GM12878 (cell line): Measurements from ENCODE around the gene TMEM266. TPM values are rescaled to one million over a fixed set of nuclear protein-coding genes. Genes with fewer than 3 reads are reported as not detected.

ENCODE experiments used
- ATAC-seq: fragments of 200-7000 bp; cut with Tn5 transposase; 3 replicates; pipeline ENCODE4 v1.9.1; 2020; ENCODE audit warnings: mild to moderate bottlenecking, moderate library complexity
- BruUV-seq: library from RNA; stranded (reverse); fragments of 400-500 nt; replicated peaks from 2 replicates; lab custom pipeline; 2021; lab: Mats Ljungman, UMichigan
- CTCF ChIA-PET: fragments of 300-600 bp; sonication (Branson Sonifier 250); formaldehyde crosslinking; extraction: SDS; loops from one replicate; lab custom pipeline; 2021; ENCODE audit warnings: inconsistent platforms; lab: Yijun Ruan, JAX
- POLR2A ChIA-PET: fragments of 350-600 bp; formaldehyde crosslinking; extraction: SDS; loops from one replicate; lab custom pipeline; 2021; ENCODE audit warnings: inconsistent platforms; lab: Charles Lee
- RAD21 ChIA-PET: fragments of 300-600 bp; sonication (Branson Sonifier 250); formaldehyde crosslinking; loops from one replicate; lab custom pipeline; 2023; ENCODE audit warnings: antibody characterized with exemption; ENCODE audit not compliant: unreplicated experiment; lab: Charles Lee
- SMC1A ChIA-PET: fragments of 300-600 bp; sonication (Branson Sonifier 250); formaldehyde crosslinking; loops from one replicate; lab custom pipeline; 2023; ENCODE audit not compliant: unreplicated experiment, uncharacterized antibody; lab: Charles Lee
- DNase-seq: peaks from one replicate; pipeline ENCODE4 v3.0.0-alpha.2; 2011; ENCODE audit warnings: low read depth, low spot score
- FAIRE-seq: peaks from 3 replicates; lab custom pipeline; 2011; peaks lifted over from hg19 to GRCh38; lab: Jason Lieb, UNC
- H2AFZ ChIP-seq: 2 replicates; pipeline ENCODE4 v1.6.0; 2011; ENCODE audit warnings: low read depth, low read length, control low read depth; ENCODE audit not compliant: control insufficient read depth
- H3K27ac ChIP-seq: 2 replicates; pipeline ENCODE4 v1.5.1; 2011; ENCODE audit warnings: control low read depth; ENCODE audit not compliant: control insufficient read depth, insufficient read depth
- H3K27me3 ChIP-seq, 2 experiments: replicated peaks in 1 of 2; 2 replicates each; pipeline versions ENCODE4 v1.6.0 to v1.6.1; 2011; ENCODE audit warnings: low read length in 1 of 2; ENCODE audit not compliant: control insufficient read depth in 2 of 2, insufficient read depth in 2 of 2
- H3K36me3 ChIP-seq, 2 experiments: 2 replicates each; pipeline ENCODE4 v1.5.1; 2011; ENCODE audit warnings: low read length in 1 of 2; ENCODE audit not compliant: control insufficient read depth in 2 of 2, insufficient read depth in 2 of 2
- H3K4me1 ChIP-seq: 2 replicates; pipeline ENCODE4 v1.6.1; 2011; ENCODE audit warnings: mild to moderate bottlenecking, low read length, moderate library complexity, mixed read lengths; ENCODE audit not compliant: control insufficient read depth, insufficient read depth
- H3K4me2 ChIP-seq: 2 replicates; pipeline ENCODE4 v1.6.0; 2011; ENCODE audit warnings: control low read depth; ENCODE audit not compliant: control insufficient read depth, insufficient read depth
- H3K4me3 ChIP-seq: fragments of 200-600 bp; sonication (generic); 2 replicates; pipeline ENCODE4 v1.5.1; 2016
- H3K79me2 ChIP-seq: 2 replicates; pipeline ENCODE4 v1.6.0; 2011; ENCODE audit warnings: low read length; ENCODE audit not compliant: control insufficient read depth, insufficient read depth
- H3K9ac ChIP-seq: 2 replicates; pipeline ENCODE4 v1.8.0; 2011; ENCODE audit warnings: low read length, control low read depth, mixed read lengths; ENCODE audit not compliant: control insufficient read depth, insufficient read depth
- H3K9me3 ChIP-seq: replicated peaks from 3 replicates; pipeline ENCODE4 v1.5.1; 2011; ENCODE audit warnings: mild to moderate bottlenecking, low read length; ENCODE audit not compliant: control insufficient read depth, insufficient read depth
- H4K20me1 ChIP-seq: 2 replicates; pipeline ENCODE4 v1.6.0; 2011; ENCODE audit not compliant: control insufficient read depth, insufficient read depth
- BHLHE40 ChIP-seq, 2 experiments: fragments of 450-650 bp in 1 of 2; IDR thresholded peaks; 2 replicates each; pipeline ENCODE4 v1.6.1; 2011 to 2017; ENCODE audit warnings: low read depth in 2 of 2, borderline replicate concordance in 1 of 2, improper control_type of control experiment in 1 of 2, low read length in 1 of 2, mild to moderate bottlenecking in 1 of 2
- BRCA1 ChIP-seq: IDR thresholded peaks from 2 replicates; pipeline ENCODE4 v1.6.1; 2011; ENCODE audit warnings: low read depth, low read length, improper control_type of control experiment
- CEBPB ChIP-seq, 2 experiments: fragments of 150-350 bp in 1 of 2; IDR thresholded peaks; 2 replicates each; pipeline ENCODE4 v1.6.1; 2012 to 2014; ENCODE audit warnings: low read depth in 2 of 2, low read length in 2 of 2, borderline replicate concordance in 1 of 2, inconsistent platforms in 1 of 2
- CHD4 ChIP-seq: fragments of 200-600 bp; sonication (generic); IDR thresholded peaks from 2 replicates; pipeline ENCODE4 v1.6.1; 2016; ENCODE audit warnings: mild to moderate bottlenecking
- ETV6 ChIP-seq, 2 experiments: fragments of 450-650 bp in 1 of 2; IDR thresholded peaks in 1 of 2; conservative IDR thresholded peaks in 1 of 2; 2 replicates each; pipeline ENCODE4 v1.6.1; 2014; ENCODE audit warnings: antibody characterized with exemption in 1 of 2, borderline replicate concordance in 1 of 2, low read depth in 1 of 2, mild to moderate bottlenecking in 1 of 2, moderate library complexity in 1 of 2
- FOXM1 ChIP-seq: IDR thresholded peaks from 2 replicates; pipeline ENCODE4 v1.6.1; 2012; ENCODE audit warnings: low read depth, mild to moderate bottlenecking, inconsistent platforms, low read length, moderate library complexity
- MAX ChIP-seq: IDR thresholded peaks from 2 replicates; pipeline ENCODE4 v1.6.1; 2012; ENCODE audit warnings: low read depth, low read length, improper control_type of control experiment
- MTA3 ChIP-seq: IDR thresholded peaks from 2 replicates; pipeline ENCODE4 v1.6.1; 2012; ENCODE audit warnings: low read length, inconsistent platforms, borderline replicate concordance
- PBX3 ChIP-seq: IDR thresholded peaks from 2 replicates; pipeline ENCODE4 v1.6.1; 2011; ENCODE audit warnings: mild to moderate bottlenecking, low read depth, low read length, moderate library complexity; ENCODE audit not compliant: insufficient replicate concordance
- RB1 ChIP-seq: fragments of 450-650 bp; formaldehyde crosslinking; IDR thresholded peaks from 2 replicates; pipeline ENCODE4 v1.6.1; 2017; ENCODE audit warnings: mild to moderate bottlenecking, borderline replicate concordance
- RELB ChIP-seq: fragments of 450-650 bp; IDR thresholded peaks from 2 replicates; pipeline ENCODE4 v1.6.1; 2017; ENCODE audit warnings: low read depth, mild to moderate bottlenecking, moderate library complexity
- SMC3 ChIP-seq: IDR thresholded peaks from 2 replicates; pipeline ENCODE4 v1.6.1; 2011; ENCODE audit warnings: low read length, improper control_type of control experiment, borderline replicate concordance
- SPI1 ChIP-seq: IDR thresholded peaks from 2 replicates; pipeline ENCODE4 v1.6.1; 2011; ENCODE audit warnings: low read depth, mild to moderate bottlenecking, low read length, moderate library complexity, borderline replicate concordance; ENCODE audit not compliant: insufficient read depth
- SREBF2 ChIP-seq: IDR thresholded peaks from 2 replicates; pipeline ENCODE4 v1.6.1; 2012; ENCODE audit warnings: mild to moderate bottlenecking, low read length
- WRNIP1 ChIP-seq: IDR thresholded peaks from 2 replicates; pipeline ENCODE4 v1.6.1; 2011; ENCODE audit warnings: low read depth, low read length, improper control_type of control experiment, borderline replicate concordance
- ZNF217 ChIP-seq: fragments of 450-650 bp; IDR thresholded peaks from 2 replicates; pipeline ENCODE4 v1.6.1; 2017; ENCODE audit warnings: antibody characterized with exemption, mild to moderate bottlenecking
- WGBS: methylation state at CpG from one replicate; pipeline ENCODE4 v1.1.6; 2016; ENCODE audit warnings: low lambda C conversion rate; ENCODE audit not compliant: insufficient replicate concordance, insufficient coverage; ENCODE audit errors: missing lambda C conversion rate; 5-methylcytosine and 5-hydroxymethylcytosine counted together
- in situ Hi-C: fragments of 300-500 bp; cut with MboI; formaldehyde crosslinking; loops from 9 replicates; pipeline ENCODE4 v1.14.3; 2018; ENCODE audit warnings: mixed read lengths
- intact Hi-C: fragments of 100-400 bp; cut with micrococcal nuclease; formaldehyde crosslinking; loops from one replicate; pipeline ENCODE4 v1.14.2; 2022; ENCODE audit not compliant: unreplicated experiment
- polyA plus RNA-seq, 11 experiments: library from polyadenylated mRNA; depleted of rRNA in 4 of 11; unstranded in 6 of 11; stranded (reverse) in 5 of 11; fragments of >200 nt; fragmentation: Nextera tagmentation in 4 of 11; fragmentation: Illumina TruSeq in 1 of 11; extraction: Ambion mirVana in 4 of 11; extraction: Trizol in 1 of 11; gene quantifications; 1 replicate in 1 of 11; 2 replicates in 10 of 11; pipeline versions ENCODE4 v1.2.1 to v1.2.3, GENCODE V29; 2011 to 2016; ENCODE audit warnings: inconsistent platforms in 2 of 11, missing spikeins in 2 of 11, low read depth in 1 of 11
- total RNA-seq, 4 experiments: library from RNA; depleted of rRNA in 3 of 4; stranded (reverse); fragments of >200 nt in 3 of 4; fragmentation: Illumina TruSeq in 1 of 4; extraction: Trizol in 1 of 4; gene quantifications; 2 replicates each; pipeline versions ENCODE4 v1.2.1 to v1.2.3, GENCODE V29; 2013 to 2021

TMEM266 gene
- total and polyA plus RNA-seq, 10 of the 15 experiments (the other 5 are each of a cell fraction or from before 2014, with no cell fraction given), result 0.11 to 0.70 (median 0.39) TPM

- TF ChIP-seq WRNIP1, result no peak
- TF ChIP-seq ZNF217, result no peak
- TF ChIP-seq CHD4, result no peak
- no peak for TF ChIP-seq CEBPB (IDR thresholded peaks at IDR 0.05; ENCODE audit: borderline replicate concordance in 1 of 2, low read depth in 2 of 2, low read length in 2 of 2)
Observed at GRCh38 chr15:76150971-76151598, 91.3 kb downstream of the TMEM266 start (continued).

- no peak overlapping the region for H3K4me3 ChIP-seq
- peaks cover 20% of the 10 kb centered on the region for H3K4me1 ChIP-seq
- no peaks in the 10 kb centered on the region for H3K9me3 ChIP-seq
- no peaks in the 10 kb centered on the region for H3K36me3 ChIP-seq
- in situ Hi-C loops (no loop called here), intact Hi-C loops (no loop called here)
- CTCF ChIA-PET, result interaction anchor here (0.6 to 7.1 kb wide), 7 partner anchors 11 to 341 kb away, joined by 3 to 127 read pairs (median 5); partner anchors contain the start of gene TMEM266
- ATAC-seq, result no peak
- H4K20me1 ChIP-seq, result no peaks in the 10 kb centered on the region; the same call in 1 of the 2 replicates
- no peak overlapping the region for H2AFZ ChIP-seq
- SMC1A ChIA-PET, result interaction anchor here (1.6 to 2.6 kb wide), 3 partner anchors 91 to 95 kb away, joined by 7 to 21 read pairs (median 8); no protein-coding TSS in a partner anchor
- no peak overlapping the region for H3K9ac ChIP-seq
- peak overlapping the region; percentile 80; the same call in 1 of the 2 replicates for H3K4me2 ChIP-seq
- H3K27ac ChIP-seq, result no peak overlapping the region
- WGBS, result 86% methylated on average over 8 of the region's 8 CpGs
- POLR2A ChIA-PET, result no interaction called here
- DNase-seq, result no peak
- FAIRE-seq, result no peak
- H3K27me3 ChIP-seq, result 0 out of 4 replicates have a peak, but pooled peaks cover 0 to 2% of the 10 kb centered on the region in 2 experiments
- RAD21 ChIA-PET, result interaction anchor here (0.8 to 3.8 kb wide), 4 partner anchors 14 to 140 kb away, joined by 3 to 27 read pairs (median 4); partner anchors contain the start of gene NRG4
- no TSS peak for BruUV-seq
- H3K79me2 ChIP-seq, result no peaks in the 10 kb centered on the region
- TF ChIP-seq MTA3 (no peak), BRCA1 (no peak), PBX3 (no peak), SMC3 (no peak), MAX (no peak), SPI1 (no peak), RELB (no peak), ETV6 (conservative IDR thresholded peaks at IDR 0.05 in 1 of 2, IDR thresholded peaks at IDR 0.05 in 1 of 2; ENCODE audit: borderline replicate concordance in 1 of 2, low read depth in 1 of 2) (no peak), RB1 (no peak), FOXM1 (no peak), BHLHE40 (IDR thresholded peaks at IDR 0.05; ENCODE audit: borderline replicate concordance in 1 of 2, low read depth in 2 of 2, low read length in 1 of 2) (no peak), SREBF2 (no peak)
Observed at GRCh38 chr15:76151599-76151974, 91.8 kb downstream of the TMEM266 start.
